GM23248 (cell line): Measurements from ENCODE around the gene CGNL1.

Experiments
- EZH2 ChIP-seq: fragments of 200-600 bp; sonication (generic); IDR thresholded peaks from 2 replicates; pipeline ENCODE4 v1.6.1; 2018; ENCODE audit warnings: antibody characterized with exemption, mild to moderate bottlenecking; ENCODE audit not compliant: insufficient read depth, poor library complexity, severe bottlenecking
- EZH2phosphoT487 ChIP-seq: fragments of 200-600 bp; sonication (generic); IDR thresholded peaks from 2 replicates; pipeline ENCODE4 v1.6.1; 2018; ENCODE audit warnings: antibody characterized with exemption, moderate library complexity, mild to moderate bottlenecking, low read depth; ENCODE audit not compliant: insufficient read depth

DNA sequence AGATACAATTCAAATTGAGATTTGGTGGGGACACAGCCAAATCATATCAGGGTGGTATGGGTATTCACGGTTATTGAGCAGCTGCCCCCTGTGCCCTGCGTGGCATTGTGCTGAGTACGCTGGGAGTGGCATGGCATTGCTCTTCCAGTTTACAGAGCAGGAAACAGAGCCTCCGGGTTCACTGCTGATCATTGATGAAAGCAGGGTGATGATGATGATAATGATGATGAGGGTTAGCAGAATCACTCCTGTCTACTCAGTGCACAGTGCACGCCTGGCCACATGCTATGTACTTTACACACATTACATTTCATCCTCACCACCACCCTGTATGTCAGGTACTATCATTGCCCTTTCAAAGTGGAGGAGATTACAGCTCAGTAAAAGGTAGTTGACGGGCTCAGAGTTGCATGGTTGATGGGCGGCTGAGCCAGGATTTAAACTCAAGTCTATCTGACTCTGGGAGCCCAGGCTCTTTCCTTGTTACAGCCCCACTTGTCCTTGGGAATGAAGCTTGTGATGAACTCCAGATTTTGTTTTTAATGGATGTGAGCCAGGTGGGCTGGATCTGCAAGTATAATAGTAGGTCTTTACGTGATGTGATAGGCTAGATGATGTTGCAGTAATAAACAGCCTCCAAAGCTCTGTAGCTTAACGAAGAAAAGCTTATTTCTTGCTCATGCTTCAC is 127.8 kb downstream of the CGNL1 start:
- TF ChIP-seq EZH2 (no peak), EZH2phosphoT487 (no peak)
